ENCODE measurements around the gene SLC18B1.

The SLC18B1 gene

DNA sequence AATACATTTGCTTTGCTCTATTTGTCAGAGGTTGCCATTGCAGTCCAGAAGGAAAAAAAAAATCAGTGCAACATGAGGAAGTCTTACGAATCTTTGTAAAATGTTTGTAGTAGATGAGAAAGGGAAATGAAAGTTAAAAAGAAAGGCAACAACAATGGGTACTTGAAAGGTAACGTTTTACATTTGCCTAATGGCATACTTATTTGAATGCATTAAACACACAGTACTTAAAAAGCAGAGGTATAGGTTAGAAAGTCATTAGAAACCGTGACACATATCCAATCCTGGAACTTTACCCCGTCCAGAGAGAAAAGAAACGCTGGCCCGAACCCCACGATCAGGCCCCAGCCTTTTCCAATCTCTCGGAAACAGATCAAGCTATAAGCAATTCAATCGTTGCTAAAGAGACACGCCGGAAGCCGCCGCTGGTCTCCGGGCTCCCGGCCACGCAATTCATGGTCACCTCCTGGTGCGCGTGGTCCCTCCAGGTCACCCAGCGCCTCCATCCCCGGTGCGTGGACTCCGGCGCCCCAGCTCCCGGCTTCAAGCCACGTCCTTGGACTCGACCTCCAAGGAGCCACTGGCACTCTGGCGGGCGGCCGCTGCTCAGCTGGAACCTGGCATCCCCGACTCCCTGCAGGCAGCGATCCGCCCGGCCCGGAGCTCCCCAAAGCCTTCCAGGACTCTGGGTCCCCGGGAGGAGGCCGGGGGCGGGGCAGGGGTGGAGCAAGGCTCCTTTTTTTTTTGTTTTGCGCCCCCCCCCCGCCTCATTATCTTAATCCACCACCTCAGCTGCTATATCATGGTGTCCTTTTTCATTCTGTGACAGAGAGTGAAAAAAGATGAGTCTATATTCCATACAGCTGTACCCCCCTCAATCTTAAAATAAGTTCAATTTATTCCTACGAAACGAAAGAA is at the start of gene SLC18B1:
TSS of gene SLC18B1 (minus strand) at position 687 of the 918 bp plus-strand sequence. CDS start at position 506, 181 bp downstream.
- peak; percentile 47 to 68 for DNase-seq

DNA sequence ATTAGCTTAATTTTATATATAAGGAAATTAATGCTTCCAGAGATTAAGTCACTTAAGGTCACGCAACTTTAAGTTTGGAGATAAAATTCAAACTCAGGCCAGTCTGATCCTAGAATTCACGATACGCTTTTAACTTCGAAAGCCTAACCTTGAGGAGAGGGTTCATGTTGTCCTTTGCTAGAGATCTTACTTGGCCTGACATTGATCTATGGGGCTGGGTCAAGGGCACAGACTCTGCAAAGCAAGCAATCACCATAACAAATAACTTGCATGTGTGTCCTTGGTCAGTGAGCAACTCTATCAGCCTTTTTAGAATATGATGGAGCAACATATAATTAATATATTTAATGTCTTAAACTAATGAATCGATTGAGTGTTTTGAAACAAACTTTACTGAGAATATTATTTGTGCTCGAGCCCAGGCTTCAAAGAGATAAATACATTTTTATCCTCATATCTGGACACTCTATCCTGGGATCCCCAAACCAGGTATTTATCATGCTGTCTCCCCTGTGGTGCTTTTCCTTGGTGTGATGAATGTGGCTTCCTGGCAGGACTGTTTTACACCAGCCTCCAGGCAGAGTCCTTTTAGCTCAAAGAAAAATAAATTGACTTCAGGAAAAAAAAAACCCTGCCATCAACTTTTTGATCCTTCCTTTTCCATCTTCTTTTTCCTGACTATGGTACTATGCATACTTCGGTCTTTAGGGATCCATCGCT is 45.0 kb upstream of the SLC18B1 start:
- DNase-seq: no peak

DNA sequence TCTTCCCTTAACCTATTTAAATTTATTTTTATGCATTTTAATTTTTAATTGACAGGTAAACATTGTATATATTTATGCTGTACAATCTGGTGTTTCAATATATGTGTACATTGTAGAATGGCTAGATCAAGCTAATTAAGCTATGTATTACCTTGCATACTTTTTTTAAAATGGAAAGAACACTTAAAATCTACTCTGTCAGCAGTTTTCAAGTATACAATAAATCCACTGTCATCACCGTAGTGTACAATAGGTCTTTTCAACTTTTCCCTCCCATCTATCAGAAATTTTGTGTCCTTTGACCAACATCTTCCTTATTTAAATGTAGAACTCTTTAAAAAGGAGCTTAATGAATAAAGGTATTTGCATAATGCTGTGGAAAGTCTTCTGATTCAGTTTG is 43.5 kb upstream of the SLC18B1 start:
- DNase-seq: no peak

DNA sequence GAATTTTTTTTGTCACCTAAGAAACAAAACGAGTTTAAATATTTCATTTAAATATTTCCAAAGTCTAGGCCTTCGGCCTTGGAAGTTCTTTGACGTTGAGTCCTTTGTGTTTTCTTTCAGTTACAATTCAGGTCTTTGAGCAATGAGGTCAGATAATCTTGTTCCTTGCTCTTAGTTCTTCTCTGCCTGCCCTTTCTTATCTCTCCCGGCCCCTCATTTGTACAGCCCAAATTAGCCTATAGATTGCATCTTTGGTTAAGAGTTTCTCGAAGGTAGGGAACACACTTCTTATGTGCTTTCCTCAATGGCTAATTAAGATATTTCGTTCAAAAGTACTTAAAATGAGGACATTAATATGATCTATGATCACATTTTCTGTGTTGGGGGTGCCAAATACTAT is 34.5 kb upstream of the SLC18B1 start:
- DNase-seq: no peak

DNA sequence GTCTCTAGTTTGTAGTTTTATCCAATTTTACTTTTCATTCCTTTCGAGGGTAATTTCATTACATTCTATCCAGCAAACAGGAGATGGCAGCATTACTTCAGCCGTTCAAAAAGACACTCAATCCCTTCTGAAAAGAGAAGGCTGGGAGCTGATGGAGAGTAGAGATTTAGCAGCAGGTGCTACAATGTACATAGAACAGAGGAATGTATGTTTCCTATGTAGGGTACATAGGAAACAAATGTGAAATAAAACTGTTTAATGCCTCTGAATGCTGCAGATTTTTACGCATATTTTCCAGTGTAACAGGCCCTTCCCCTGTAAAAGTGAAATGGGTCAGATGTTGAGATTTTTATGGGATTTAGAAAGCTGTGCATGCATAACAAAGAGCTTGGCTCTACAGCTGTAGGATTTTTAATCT is 31.9 kb upstream of the SLC18B1 start:
- DNase-seq: no peak

DNA sequence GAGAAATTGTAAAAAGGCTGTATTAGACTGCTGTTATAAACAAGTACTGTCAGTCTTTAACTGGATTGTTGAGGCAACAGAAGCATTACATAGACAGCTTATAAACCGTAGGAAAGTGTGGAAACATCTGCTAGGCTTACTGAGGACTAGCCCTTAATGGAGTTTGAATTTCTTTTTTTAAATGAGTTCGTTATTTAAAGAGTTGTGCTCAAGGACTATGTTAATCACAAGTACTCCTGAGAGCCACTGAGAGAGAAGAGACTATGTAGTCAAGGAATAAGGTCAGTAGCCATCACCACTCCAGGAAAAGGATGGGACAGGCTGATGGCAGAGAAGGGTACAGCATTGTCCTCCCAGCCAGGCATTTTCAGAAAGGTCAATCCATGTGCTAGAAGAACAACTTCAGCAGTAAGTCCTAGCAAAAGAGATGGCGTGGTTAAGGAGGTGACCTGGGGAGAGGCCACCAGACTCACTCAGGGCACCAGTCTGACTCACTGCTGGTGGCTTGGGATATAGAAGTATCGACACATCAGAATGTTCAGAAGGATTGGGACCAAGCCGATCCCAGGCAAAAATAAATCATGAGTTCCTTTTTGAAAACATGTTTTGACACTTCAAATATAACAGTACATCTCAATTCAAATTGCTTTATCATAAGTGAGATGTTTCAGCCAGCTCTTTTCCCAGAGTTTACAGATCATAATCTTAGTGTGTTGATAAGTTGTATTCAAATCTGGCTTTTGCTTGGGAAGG is 22.4 kb upstream of the SLC18B1 start:
- DNase-seq: no peak

DNA sequence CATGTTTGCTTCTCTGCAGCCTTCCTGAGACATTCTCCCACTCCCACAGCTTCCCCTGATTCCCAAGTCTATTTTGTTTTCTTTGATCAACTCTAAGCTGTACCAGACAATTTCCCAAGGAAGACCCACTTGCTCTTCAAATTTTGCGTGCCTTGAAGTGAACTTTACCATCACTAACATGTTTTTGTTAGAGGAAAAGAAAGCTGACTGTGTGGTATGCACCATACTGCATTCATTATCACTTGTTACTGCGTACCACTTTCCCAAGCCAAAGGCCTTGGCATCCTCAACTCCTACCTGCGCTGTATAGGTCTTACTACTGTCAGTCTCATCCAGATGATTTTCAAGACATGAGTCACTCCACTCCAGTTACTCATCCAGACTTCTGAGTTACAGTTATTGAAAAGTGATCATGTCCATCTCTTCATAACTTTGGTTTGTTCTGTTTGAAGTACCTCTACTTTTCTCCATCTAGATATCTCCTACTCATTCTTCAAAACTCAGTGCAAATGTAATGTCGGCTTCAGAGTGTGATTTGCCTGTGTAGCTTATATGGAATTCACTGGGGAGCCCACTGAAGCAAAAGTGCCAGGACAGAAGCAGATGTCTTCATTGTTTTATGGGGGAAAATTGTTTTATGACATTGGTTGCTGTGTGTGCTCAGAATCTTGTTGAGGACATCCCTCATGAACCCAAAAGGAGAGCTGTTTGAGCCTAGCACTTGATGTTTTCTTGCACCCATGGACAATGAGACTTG is 21.1 kb upstream of the SLC18B1 start:
- DNase-seq: no peak

DNA sequence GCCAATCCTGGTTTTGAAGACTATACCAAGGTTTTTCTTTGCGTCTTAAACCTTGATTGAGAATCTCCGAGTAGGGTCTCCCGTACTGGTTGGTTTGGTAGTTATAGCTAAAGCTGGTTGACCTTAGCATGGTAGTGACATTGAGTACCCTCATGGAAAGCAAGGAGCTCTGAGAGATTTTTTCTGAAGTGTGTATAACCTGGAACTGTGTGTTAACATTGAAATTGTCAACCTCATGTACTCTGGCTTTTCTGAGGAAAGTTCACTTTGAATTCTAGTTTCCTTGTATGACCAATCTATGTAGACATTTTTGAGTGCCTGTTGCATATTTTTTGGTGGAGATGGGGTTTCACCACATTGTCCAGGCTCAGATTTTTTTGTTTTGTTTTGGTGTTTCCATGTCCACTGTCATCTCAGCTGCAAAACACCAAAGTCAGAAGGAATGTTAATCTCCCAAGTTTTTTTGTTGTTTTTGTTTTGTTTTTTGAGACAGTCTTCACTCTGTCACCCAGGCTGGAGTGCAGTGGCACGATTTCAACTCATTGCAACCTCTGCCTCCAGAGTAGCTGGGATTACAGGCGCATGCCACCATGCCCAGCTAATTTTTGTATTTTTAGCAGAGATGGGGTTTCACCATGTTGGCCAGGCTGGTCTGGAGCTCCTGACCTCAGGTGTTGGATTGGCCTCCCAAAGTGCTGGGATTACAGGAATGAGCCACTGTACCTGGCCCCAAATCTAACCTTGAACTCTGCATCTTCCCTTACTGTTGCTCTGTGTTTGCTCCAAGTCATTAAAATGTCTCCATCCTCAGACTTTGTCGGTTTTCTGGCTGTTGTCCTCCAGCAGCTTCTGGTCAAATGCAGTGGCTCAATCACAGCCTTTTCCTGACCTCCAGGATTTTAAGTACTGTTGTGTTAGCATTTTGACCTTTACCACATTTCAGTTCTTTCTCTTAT is 20.2 kb upstream of the SLC18B1 start:
- DNase-seq: no peak

DNA sequence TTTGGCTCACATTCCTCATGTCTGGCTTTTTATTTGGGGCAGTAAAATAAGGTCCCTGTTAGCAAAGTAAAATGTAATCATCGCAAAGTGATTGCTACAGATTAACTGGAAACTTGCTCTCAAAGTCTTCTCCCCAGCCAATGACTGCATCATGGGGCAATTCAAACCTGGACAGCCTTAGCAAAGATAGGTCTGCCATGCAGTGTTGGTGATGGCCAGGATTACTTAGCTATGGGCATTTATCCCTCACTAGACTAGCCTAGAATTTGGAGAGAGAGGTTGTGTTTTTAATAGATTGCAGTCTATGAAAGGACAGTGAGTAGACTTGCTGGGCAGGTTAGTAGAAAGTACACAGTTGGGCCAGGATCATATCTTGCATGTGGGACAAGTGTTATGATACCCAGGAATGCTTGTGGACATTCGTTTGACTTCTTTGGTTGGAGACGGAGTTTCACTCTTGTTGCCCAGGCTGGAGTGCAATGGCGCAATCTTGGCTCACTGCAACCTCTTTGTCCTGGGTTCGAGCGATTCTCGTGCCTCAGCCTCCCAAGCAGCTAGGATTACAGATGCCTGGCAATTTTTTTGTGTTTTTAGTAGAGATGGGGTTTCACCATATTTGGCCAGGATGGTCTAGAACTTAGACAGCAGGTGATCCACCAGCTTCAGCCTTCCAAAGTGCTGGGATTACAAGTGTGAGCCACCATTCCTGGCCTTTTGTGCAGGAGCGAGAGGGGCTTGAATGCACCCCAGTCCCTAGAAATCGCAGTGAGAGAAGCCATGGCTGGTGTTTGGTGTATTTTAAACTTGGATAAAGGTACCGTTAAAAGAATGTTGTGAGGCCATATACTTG is 19.3 kb upstream of the SLC18B1 start:
- no peak for DNase-seq

DNA sequence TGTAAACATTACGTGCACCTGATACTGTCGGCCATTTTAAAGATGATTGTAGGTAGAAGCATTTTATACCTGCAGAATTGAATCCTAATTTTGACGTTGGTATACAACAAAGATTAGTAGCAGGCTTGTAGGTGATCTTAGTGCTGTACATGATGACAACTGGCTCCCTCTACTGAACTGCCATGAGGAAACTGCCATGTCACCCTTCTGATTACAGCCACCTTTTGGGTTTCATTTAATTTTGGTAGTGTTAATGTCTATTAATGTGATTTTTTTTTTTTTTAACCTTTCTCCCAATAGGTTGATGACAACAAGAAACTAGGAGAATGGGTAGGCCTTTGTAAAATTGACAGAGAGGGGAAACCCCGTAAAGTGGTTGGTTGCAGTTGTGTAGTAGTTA is 18.2 kb upstream of the SLC18B1 start:
- DNase-seq: no peak

DNA sequence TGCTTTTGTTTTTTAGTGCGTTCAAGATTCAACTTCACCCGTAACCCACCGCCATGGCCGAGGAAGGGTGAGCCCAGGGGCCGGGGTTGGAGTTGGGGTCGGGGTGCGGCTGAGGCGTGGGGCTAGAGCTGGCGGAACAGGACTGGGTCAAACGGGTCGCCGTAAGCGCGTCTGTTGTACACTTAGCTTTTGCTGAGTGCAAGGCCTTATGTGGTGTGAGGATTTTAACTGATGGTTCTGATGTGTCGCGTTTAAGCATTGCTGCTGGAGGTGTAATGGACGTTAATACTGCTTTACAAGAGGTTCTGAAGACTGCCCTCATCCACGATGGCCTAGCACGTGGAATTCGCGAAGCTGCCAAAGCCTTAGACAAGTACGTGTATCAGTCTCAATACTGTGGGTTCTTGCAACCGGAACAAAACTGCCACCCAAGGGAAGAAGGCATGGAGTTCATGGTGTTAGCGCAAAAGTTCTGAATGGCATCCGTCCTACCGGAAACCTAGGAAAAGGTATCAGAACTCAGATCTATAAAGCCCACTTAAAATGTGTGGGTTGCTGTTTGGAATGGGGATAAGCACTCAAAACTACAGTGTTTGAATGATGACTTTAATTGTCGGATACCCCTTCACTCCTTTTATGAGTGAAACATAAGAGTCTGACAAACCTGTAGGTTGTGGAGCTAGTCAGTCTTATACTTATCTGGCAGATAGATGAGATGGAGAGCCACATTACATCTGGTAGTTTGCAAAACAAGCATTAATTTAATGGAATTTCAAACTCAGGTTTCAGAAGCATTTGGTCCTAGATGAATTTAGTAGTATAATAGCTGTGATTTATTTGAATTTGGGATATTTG is 16.5 kb upstream of the SLC18B1 start:
- peak in 1 of 2 donors; percentile 18 for DNase-seq

DNA sequence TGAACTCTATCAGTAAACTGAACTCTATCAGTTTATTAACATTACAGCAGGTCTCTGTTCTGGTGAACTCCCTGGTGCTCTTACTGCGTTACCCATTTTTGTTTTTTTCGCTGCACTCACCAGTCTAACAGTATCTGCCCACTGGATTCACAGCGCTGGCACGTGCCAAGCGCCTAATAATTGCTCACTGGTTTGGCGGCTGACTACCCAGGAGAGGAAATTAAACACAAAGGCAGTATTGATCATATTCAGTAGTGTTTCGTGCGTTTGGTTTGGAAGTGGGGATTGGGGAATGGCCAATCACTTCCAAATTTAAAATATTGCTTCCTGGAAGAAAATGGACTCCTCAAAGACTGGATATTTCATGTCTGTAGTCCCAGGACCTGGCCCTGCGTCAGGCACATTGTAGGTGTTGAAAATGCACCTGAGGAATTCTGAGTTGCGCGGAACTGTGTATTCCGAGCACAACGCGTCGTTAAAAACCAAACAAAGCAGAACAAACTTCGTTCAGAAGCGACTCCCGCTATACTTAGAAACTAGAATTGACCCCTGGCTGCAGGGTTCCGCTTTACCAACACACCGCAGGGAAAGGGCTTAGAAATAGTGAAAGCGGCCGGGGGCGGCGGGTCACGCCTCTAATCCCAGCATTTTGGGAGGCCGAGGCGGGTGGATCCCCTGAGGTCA is 14.9 kb upstream of the SLC18B1 start:
- DNase-seq: peak; percentile 29 to 46

DNA sequence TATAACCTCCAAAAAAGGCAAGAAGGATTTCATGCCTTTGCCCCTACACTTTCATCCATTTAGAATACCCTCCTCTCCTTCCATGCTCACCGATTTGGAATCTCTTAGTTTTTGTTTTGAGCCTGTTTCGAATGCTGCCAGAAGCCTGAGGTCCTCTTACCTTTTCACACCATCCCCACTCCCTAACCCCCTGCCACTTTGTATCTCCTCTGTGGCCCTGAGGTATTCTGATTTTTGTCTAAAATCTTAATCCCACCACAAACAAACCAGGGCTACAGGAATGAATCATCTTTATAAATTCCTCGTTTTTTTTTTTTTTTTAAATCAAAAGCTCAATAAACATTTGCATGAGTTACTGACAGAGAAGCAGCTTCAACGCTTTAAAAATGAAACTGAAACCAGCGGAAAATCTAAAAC is 14.3 kb upstream of the SLC18B1 start:
- peak in 1 of 2 donors; percentile 20 for DNase-seq

DNA sequence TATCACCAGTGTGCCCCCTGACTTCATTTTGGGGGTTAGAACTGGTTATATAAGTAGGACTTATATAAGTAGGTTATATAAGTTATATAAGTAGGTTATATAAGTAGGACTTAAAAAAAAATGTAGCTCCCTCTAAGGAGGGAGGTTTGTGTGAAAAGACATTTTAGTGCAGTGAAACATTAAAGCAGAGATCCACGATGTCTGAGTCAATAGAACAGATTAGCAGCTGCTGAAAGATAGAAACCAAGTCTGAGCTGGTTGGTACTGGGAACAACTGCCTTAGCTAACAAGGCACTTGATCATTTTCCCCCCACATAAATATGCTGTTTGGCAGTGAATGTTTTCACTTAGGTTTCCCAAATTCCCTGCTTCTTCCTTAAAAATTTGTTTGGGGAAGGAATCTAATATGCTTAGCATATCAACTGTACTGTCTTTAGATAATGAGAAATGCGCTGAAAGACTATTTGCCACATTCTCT is 13.9 kb upstream of the SLC18B1 start:
- no peak for DNase-seq

DNA sequence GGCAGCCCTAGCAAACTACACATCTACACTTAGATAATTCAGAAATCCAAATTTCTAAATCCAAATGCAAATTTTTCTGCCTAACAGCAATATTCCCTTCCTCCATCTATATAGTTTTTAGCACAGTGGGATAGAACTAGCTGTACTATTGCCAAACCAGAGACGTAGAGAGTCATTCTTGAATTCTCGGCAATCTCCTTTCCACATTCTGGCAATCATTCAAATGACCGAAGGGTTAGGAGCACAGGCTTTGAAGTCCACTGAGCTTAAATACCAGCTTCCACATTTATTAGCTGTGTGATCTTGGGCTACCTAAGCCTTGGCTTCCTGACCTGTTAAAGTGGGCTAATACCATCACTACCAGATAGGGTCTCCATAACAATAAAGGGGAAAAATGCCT is 12.8 kb upstream of the SLC18B1 start:
- no peak for DNase-seq

DNA sequence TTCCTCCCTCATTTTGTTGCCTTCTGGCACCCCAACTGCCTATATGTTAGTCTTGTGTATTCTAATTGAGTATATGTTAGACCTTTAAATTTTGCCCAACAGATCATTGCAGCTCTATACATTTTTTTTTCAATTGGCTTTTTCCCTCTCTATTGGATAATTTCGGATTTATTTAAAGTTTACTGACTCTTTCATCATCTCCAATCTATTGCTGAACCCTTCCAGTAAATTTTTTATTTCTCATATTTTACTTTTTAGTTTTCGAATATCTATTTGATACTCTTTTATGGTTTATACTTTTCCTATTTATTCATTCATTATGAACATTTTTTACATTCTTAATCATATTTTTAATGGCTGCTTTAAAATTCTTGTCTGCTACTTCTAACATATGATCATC is 7.1 kb upstream of the SLC18B1 start:
- DNase-seq: no peak

DNA sequence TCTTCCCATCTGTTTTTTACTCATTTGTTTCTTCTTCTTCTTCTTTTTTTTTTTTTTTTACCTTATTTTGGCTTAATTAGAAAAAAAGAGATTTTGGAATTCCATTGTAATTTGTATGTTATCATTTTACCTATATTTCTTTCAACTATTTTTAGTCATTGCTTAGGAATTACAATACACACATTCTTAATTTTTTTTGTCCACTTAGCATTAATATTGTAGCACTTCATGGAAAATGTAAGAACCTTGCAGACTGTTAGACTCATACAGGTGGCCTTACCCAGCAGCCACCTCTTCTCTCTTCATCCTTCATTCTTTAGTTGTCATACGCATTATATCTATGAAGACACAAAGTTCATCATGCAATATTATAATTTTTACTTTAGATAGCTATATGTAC is 5.8 kb upstream of the SLC18B1 start:
- no peak for DNase-seq

DNA sequence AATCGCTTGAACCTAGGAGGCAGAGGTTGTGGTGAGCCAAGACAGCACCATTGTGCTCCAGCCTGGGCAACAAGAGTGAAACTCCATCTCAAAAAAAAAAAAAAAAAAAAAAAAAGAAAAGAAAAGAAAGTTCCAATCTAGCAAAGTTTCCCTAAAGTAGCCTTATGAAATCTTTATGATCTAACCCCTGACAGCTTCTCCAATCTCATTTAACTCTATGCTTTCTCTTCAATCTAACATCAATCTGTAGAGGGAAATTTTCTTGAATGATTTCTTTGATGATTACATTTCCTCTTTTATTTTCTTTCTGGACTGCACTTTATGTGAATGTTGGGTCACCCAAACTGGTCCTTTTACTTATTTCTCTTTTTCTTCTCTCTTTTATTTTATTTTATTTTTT is 2.2 kb upstream of the SLC18B1 start:
- no peak for DNase-seq
